ENCODE measurements around the gene RUNX2.

RUNX2 gene

DNA sequence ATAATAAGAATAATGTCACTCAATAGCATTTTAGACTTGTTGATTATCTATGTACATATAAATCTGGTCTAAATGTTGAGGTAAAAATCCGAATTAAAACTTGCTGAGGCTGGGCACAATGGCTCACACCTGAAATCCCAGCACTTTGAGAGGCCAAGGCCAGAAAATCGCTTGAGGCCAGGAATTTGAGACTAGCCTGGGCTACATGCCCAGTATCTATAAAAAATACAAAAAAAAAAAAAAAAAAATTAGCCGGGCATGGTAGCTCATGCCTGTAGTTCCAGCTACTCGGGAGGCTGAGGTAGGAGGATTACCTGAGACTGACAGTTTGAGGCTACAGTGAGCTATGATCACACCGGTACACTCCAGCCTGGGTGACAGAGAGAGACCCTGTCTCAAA lies 83.8 kb downstream of the RUNX2 start:
- DNase-seq (ENCODE audit: low spot score), result no peak

DNA sequence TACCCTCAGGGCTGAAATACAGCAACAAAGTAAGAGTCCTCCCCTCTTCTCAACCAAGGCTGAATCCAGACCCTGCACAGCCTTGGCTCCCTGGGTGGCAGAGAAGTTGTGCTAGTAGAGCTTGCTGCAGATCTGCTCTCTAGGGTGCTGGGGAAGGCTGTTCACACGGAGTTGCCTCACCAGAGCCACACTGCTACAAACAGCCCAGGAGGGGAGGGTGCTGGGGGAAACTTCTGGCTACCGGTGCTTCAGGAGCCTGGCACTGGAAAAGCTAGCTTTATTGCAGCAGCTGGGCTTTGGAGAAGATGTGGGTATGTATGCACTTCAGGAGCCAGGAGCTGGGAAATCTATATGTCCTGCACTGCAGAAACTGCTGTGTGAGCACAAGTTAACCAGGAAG lies 87.2 kb downstream of the RUNX2 start:
- no peak for DNase-seq (ENCODE audit: low spot score)

DNA sequence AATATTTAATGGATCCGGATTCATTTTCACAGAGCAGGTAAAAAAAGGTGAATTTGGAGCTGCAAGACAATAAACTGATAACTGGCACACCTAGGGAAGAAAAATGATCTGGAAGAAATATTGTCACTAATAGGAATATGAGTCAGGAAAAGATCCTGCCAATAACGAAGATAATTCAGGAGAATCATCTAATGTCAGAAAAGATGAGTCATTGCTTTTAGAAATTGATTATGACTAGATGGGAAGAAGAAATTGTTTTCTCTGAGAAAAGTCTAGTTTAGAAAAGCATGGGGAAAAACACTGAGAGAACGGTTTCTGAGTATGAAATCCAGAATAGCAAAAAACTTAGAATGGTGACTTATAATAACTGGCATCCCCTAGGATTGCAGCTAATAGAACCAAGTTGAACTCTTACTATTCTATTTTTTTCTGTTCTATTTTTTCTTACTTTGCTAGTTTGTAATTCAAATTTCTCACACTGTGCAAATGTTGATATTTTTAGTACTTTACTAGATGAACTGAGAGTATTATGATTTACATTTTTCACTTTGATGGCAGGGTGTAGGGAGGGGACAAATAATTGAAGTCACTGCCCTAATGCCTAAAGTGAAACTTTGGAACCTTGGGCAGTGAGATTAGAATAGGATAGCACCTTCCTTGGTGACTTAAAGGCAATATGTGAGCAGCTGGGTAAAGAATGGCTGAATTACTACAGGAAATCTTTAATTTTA lies 87.8 kb downstream of the RUNX2 start:
- no peak for DNase-seq (ENCODE audit: low spot score)

DNA sequence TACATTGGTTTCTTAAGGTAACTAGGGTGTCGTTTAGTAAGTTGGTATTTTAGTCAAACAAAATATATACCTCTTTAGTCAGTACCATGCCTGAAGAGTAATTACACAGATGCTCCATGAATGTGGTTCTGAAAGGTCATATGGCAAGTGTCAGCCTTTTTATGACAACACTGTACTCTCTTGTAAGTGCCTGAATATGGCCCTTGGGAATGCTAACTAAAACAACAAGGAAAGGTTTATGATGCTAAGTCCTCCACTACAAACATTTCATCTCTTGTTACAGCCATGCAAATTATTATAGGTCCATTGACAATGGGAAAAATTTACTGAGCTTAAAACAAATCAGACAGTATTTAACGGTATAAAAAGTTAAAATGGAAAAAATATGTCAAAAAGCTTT lies 88.6 kb downstream of the RUNX2 start:
- DNase-seq (ENCODE audit: low spot score), result no peak

DNA sequence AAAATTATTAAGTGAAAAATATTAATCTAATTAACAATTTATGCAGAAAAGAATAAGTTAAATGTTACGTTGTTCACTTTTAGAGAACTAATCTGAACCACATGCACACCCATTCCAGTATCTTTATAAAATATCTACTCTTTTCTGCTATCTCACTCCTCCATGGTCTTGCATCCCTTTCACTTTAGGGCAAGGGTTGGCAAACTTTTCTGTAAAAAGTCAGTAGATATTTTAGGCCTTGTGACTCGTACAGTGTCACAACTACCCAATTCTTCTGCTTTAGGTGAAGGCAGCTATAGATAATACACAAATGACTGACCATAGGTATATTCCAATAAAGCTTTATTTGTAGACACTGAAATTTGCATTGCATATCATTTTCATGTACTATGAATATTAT lies 89.3 kb downstream of the RUNX2 start:
- DNase-seq (ENCODE audit: low spot score), result no peak

DNA sequence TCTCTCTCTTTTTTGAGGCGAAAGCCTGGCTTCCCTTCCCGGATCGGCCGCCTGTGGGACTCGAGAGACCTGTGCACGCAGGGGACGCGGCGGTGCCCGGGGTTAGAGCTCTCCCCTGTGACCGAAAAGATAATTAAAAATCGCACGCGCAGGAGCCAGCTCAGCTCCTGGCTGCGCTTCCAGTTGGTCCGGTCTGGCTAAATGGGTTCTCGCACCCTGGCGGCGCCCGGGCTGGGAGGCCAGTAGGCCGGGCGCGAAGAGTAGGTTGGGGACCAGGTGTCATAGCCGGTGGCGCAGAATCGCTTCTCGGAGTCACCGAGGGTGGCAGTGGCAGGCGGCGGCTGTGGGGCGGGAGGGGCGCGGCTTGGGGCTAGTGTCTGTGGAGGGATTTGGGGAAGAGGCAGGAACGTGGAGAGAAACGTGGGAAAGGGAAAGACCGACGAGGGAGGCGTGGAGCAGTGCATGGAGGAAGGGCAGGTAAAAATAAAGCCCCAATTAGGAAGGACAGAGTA lies 91.5 kb downstream of the RUNX2 start:
- DNase-seq (ENCODE audit: low spot score), result peak; percentile 42

DNA sequence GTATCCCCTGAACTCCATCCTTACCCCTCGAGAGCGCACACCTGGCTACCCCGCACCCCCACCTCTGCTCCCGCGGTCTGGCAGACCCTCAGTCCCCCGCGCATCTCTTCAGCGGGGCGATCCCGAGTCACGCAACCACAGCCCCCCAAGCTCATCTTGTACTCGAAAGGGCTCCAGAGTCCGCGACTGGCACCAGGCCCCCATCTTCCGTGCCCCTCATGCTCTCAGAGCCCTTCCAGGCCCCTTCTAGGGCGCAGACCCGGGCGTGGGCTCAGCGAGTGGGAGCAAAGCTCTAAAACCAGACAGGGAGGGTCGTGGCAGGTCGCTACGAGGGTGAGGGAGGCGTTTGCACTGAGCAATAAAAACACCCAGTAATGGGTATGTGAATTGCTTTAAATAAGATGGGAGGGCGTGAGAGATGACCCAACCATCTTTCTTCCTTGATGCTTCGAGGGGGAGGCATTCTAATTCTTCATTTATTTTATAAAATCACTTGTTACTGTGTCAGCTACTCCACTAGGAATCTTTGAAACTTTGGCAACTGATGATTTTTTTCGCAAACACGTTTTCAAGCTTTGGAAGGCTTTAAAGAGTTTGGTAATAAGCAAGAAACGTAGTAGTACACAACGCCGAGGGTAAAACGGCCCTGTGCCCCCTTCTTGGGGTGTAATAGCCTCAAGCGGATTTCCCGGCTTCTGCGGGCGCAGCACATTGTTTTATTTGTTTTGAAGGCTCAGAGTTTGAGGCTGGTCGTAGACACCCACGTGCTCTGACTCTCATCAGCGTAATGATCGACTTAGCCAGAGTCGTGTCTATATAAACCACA lies 92.2 kb downstream of the RUNX2 start:
- no peak for DNase-seq (ENCODE audit: low spot score)

DNA sequence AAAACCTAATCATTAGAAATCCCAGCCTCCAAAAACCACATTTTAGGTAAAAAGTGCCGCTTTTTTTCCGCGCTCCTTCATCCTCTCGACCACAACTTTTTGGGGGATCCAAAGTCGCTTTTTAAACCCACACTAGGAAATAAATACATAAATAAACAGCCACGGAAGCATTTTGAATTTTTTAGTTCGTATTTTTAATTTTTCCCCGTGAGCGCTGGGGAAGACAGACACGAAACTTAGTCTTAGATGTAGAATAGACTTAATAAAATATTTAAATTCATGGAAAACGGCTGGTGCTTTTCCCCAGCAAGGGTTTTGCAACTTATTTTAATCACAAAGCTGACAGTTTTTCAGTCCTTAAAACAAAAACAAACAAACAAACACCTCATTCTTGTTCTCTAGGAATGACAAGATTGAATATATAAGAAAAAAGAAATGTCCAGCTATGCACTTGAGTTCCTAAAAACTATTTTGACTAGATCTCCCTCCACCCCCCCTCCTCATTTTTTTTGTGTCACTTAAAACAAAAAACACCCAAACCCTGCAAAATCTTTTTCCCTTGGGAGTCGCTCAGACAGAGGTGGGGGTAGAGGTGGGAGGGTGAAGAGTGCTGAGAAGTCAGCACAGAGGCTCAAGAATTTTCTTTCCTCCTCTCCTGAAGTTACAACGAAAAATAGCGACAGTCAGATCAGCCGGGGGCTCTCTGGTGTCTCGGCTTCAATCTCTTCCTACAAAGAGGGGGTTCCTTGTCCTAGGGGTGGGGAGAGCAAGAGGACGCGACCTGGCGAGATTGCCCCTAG lies 93.0 kb downstream of the RUNX2 start:
- DNase-seq (ENCODE audit: low spot score), result no peak

DNA sequence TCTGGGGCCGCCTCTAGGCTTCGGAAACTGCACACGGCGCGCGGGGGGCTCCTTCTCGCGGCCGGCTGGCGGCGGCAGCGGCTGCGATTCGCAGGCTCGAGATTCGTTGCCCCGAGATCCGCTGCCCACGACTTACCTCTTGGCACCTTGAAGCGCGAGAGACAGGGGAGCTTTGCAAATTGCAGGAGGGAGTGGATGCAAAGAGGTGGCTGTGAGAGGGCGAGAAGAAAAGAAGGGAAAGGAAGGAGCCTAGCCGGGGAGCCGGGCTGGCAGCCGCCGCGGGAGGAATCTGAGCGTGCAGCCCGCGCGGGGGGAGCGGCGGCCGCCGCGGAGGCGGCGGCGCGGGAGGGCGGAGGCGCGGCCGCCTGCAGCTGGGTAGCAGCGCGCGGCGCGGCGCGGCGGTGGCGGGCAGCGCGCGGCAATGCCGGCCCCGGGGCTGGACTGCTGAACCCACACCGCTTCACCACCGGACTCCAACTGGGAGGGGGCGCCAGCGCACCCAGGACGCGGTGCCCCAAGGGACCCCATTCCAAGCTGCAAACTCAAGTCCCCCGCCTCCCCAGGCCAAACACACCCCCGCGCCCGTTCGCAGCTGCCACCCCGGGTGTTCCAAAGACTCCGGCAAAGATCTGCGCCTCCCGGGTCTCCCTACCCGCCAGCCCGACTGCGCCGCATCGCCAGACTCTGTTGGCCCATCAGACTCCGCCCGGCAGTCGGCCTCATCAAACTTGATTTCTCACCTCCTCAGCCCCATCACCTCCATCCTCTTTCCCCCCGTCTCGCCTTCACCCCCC lies 93.8 kb downstream of the RUNX2 start:
- peak; percentile 18 for DNase-seq (ENCODE audit: low spot score)

DNA sequence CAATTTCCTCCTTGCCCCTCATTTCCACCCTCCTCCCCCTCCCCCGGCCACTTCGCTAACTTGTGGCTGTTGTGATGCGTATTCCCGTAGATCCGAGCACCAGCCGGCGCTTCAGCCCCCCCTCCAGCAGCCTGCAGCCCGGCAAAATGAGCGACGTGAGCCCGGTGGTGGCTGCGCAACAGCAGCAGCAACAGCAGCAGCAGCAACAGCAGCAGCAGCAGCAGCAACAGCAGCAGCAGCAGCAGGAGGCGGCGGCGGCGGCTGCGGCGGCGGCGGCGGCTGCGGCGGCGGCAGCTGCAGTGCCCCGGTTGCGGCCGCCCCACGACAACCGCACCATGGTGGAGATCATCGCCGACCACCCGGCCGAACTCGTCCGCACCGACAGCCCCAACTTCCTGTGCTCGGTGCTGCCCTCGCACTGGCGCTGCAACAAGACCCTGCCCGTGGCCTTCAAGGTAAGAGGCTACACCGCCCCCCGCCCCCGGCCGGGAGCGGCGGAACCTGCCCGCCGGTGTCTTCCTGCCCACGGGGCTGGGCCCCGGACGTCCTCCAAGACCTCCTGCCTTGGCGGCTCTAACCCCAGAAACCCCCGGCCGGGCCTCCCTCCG lies 94.5 kb downstream of the RUNX2 start:
- DNase-seq (ENCODE audit: low spot score), result peak; percentile 19

DNA sequence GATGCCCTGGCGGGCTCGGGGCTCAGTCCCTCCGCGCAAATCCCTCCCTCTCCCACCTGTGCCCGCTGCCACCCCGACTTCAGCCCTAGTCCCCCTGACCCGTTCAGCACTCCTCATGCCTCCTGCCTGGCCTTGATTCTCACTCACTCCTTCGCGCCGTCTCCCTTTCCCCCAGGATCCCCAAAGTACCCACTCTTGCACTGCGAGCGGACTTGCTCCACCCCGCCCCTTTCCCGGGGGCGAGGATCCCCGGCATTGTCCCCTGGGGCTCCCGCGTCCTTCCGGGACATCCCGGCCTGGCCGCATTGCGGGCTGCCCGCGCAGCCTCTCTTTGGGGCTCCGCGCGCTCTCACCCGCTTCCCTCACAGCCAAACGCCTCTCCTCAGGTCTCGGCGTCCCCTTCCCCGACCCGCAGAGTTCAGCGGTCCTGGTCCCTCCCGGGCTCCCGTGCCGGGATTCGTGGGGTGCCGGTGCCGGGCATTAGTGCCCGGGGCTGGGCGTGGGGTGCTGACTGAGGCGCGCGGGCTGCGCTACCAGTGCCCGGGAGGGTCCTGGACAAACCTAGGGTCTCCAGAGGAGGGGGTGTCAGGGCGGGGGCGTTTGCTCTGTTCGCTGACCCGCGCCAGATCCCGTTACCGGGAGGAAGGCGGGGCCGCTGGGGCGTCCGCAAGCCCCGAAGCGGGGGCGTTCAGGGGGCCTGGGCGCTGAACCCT lies 95.1 kb downstream of the RUNX2 start:
- DNase-seq (ENCODE audit: low spot score), result no peak

DNA sequence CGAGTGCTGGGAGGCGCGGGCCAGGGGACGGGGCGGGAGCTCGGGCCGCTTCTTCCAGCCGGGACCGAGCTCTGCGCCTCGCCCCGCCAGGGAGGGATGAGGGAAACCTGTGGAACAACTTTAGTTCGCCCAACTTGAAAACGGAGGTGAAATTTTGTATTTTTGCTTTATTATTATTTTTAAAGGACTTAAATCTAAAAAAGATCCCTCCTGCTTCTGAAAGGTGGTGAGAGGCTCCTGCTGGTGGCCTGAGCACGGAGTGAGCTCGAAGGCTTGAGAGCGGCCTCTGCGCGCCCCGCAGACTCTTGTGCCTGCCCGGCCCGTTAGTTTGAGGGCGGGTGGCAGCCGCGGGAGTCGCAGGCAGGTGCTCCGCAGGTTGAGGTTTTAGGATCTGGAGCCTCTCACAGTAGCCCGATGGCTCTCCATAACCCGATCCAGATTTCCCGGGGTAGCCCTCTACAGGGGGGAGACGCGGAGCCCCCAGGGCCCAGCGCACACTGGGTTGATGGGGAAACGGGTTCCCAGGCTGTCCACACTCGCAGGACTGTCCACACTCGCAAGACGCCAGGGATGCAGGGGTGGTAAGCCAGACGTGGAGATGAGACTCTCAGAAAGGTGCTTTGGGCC lies 95.8 kb downstream of the RUNX2 start:
- no peak for DNase-seq (ENCODE audit: low spot score)

DNA sequence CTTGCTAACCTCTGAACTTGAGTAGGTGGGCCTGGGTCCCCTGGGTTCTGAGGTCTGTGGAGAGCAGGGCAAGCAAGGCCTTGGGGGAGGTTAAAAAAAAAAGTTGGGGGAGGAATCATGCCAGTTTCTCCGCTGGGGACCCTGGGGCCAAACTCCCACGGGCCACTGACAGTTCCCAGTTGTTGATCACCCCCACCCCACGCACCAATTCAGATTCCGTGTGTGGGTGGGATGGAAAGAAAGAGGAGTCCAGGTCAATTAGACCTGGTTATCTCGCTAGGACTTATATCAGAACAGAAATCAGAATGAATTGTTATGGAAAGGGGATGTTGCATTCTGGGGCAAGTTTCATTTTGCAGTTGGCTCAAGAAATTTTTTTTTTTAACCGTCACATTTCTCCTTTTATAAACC lies 96.3 kb downstream of the RUNX2 start:
- DNase-seq (ENCODE audit: low spot score), result no peak

DNA sequence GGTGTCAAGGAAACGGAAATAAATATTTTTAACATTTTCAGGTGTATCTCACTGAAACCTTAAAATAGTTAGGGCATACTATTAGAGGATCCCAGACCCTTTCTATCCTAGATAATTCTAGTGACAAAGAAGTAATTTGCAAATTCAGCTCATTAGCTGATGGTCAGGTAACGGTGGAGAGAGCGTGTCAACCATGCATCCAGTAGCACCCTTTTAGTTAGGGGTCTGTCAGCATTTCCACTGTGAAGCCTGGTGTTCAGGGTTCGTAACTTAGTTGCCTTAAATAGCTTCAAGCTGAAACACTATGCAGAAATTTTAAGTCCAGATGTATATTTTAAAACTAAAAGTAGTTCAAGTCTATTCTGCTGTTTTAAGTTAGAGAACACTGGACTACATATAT lies 98.1 kb downstream of the RUNX2 start:
- no peak for DNase-seq (ENCODE audit: low spot score)

DNA sequence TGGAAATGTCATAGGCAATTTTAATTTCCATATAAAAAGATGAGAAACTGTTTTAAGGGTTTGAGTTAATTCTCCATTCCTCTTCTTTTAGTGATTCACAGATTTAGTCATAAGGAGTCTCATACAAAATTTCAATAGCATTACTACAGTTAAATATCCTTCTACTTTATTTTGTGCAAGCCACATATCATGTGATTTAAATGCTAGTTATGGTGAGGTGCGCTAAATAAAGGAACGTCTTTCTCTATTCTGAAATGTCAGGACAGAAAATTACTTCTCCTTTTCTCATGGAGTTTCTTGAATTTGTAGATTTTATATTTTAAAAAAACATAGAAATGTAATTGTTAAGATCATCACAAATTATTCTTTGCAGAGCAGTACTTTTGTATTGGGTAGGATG lies 99.6 kb downstream of the RUNX2 start:
- no peak for DNase-seq (ENCODE audit: low spot score)

DNA sequence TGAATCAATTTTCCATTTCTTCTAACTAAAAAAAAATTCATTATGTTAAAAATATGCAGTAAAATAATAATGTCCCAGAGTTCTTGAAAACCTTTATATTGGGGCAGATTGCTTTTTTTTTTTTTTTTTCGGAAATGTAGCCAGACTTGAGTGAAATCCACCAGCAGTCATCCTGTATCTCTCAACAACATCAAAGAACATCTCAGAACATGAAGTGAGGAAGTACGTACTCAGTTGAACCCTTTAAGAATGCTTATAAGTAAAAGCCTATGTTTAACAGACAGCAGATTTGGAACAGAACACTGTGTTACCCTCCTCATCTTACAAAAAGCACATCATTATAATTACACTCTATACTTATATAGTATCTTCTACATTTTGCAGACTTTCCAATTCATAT lies 100.6 kb downstream of the RUNX2 start:
- DNase-seq (ENCODE audit: low spot score), result no peak

DNA sequence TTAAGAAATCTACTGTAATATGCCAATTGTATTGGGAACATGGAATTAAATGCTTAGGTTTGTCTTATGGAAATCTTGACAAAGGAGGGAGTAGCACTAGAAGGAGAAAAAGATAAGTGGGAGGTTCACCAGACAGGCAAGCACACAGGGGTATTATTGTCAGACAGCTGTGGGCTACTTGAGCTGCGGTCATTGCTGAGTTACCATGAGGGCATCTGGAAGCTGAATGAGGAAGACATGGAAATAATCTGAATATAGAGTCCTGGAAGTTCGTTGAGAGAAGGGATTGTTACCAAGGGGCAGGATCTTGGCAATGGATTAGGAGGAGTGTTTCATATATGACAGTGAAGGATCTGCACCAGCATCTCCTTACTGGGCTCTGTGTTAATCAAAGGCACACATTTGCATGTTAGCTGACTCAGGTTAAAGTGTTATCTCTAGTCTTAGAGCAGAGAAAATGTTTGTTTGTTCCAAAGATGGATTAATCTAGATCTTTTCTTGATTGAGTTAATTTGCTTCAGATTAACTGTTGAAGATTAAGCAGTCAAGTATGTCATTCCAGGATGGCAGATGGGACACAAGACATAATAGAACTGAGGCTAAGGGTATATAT lies 102.6 kb downstream of the RUNX2 start:
- DNase-seq (ENCODE audit: low spot score), result no peak

DNA sequence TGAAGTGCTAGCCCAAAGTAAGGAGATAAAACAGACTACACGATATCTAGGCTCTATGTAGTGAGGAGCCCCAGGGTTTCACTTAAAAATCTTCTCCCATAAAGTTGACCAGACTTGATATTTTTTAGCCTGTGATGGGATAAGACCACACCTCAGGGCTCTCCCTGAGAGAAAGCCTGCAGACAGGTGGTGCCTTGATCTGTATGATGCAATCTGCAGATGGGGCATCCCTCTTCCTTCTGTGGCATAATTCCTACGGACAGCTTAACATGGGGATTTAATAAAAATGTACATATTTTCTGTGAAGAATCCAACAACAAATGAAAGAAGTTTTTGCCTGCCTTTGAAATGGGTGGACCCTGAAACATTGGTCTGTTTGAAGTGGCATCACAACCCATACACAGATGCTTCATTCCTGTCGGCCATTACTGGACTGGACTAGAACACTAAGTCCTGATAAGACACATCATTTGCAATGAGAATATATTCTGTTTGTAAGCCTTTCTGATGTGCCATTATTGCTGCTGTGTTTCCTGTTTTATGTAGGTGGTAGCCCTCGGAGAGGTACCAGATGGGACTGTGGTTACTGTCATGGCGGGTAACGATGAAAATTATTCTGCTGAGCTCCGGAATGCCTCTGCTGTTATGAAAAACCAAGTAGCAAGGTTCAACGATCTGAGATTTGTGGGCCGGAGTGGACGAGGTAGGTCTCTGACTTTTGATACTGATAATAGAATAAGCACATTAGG lies 103.4 kb downstream of the RUNX2 start:
- DNase-seq (ENCODE audit: low spot score), result no peak

DNA sequence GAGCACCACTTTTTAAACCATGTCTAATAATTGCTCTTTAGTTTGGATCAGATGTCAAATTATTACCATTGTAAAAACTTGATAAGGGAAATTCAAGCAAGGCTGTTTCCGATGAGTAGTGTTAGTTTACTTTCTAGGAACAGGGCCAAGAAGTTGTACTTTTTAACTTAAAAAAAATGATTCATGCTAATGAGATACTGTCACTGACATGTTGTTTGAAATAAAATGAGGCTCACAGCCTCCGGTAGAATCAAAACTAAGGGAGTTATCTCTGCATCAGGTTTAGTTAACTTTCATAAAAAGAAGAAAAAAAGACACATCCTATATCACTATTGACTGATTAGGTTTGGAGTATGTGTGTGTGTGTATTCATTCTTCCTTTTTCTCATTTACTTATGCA lies 104.8 kb downstream of the RUNX2 start:
- DNase-seq (ENCODE audit: low spot score), result no peak
